PC-3 (cell line): ENCODE results near the gene SLC8A2.

Experiments used
- CTCF ChIP-seq: fragments of 300-600 bp; sonication (generic); conservative IDR thresholded peaks from 2 replicates; pipeline ENCODE4 v1.5.1; 2017; ENCODE audit warnings: antibody characterized with exemption, low read depth, mild to moderate bottlenecking, low read length
- EZH2 ChIP-seq: fragments of 300-600 bp; sonication (generic); IDR thresholded peaks from one replicate; pipeline ENCODE4 v1.6.1; 2017; ENCODE audit warnings: antibody characterized with exemption, mild to moderate bottlenecking, low read length; ENCODE audit not compliant: unreplicated experiment
- EZH2phosphoT487 ChIP-seq: fragments of 300-600 bp; sonication (generic); IDR thresholded peaks from 2 replicates; pipeline ENCODE4 v1.6.1; 2018; ENCODE audit warnings: mild to moderate bottlenecking, antibody characterized with exemption, low read length, borderline replicate concordance

GRCh38 chr19:47443331-47443730, 28.4 kb downstream of the SLC8A2 start:
- TF ChIP-seq CTCF (no peak), EZH2 (no peak), EZH2phosphoT487 (no peak)
